ENCODE results near the gene ANKRD13D. TPM values are rescaled to one million over a fixed set of nuclear protein-coding genes. Genes with fewer than 3 reads are reported as not detected.

Gene ANKRD13D
- total RNA-seq, 1 experiment from 2014 or later: 79.6 TPM

DNA sequence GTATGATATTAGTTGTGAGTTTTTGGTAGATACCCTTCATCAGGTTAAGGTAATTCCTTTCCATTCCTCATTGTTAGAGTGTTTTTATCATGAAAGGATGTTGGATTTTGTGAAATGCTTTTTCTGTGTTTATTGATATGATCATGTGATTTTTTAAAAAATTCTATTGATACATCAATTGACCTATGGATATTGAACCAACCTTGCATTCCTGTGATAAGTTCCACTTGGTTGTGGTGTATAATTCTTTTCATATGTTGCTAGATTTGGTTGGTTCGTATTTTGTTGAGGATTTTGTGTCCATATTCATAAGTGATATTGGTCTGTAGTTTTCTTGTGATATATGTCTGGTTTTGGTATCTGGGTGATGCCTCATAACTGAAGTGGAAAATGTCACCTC is 6.7 kb downstream of the ANKRD13D start:
- H3K9me3 ChIP-seq (ENCODE audit: insufficient read depth, low read depth): peaks cover 8% of the 10 kb centered on the region
- H2AFZ ChIP-seq: no peak overlapping the region
- H3F3A ChIP-seq (ENCODE audit: insufficient read depth, low read depth): peaks cover 44% of the 10 kb centered on the region
- H3K36me3 ChIP-seq (ENCODE audit: low read depth): peaks cover 59% of the 10 kb centered on the region
- no peaks in the 10 kb centered on the region for H4K20me1 ChIP-seq (ENCODE audit: insufficient read depth)
- peaks cover 48% of the 10 kb centered on the region for H3K79me2 ChIP-seq (ENCODE audit: low read depth)
- DNase-seq: no peak
- H3K4me1 ChIP-seq (replicated peaks; ENCODE audit: insufficient read depth): peaks cover 30% of the 10 kb centered on the region
- H3K9me2 ChIP-seq (ENCODE audit: insufficient read depth): no peaks in the 10 kb centered on the region
- no peak overlapping the region for H3K27ac ChIP-seq
- POLR2A ChIA-PET (ENCODE audit: unreplicated experiment): no interaction called here
- H3K4me3 ChIP-seq: no peak overlapping the region
- H3K4me2 ChIP-seq: no peak overlapping the region
- CTCF ChIA-PET: no interaction called here
- no peak for TF ChIP-seq EZH2 (IDR thresholded peaks at IDR 0.05; ENCODE audit: low read depth)
- TF ChIP-seq, protein P1, sequence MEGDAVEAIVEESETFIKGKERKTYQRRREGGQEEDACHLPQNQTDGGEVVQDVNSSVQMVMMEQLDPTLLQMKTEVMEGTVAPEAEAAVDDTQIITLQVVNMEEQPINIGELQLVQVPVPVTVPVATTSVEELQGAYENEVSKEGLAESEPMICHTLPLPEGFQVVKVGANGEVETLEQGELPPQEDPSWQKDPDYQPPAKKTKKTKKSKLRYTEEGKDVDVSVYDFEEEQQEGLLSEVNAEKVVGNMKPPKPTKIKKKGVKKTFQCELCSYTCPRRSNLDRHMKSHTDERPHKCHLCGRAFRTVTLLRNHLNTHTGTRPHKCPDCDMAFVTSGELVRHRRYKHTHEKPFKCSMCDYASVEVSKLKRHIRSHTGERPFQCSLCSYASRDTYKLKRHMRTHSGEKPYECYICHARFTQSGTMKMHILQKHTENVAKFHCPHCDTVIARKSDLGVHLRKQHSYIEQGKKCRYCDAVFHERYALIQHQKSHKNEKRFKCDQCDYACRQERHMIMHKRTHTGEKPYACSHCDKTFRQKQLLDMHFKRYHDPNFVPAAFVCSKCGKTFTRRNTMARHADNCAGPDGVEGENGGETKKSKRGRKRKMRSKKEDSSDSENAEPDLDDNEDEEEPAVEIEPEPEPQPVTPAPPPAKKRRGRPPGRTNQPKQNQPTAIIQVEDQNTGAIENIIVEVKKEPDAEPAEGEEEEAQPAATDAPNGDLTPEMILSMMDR (conservative IDR thresholded peaks at IDR 0.05): no peak
- no peaks in the 10 kb centered on the region for H3K27me3 ChIP-seq (ENCODE audit: insufficient read depth, low read depth)
- BruUV-seq (replicated peaks): no TSS peak
- intact Hi-C loops (cut with micrococcal nuclease; ENCODE audit: unreplicated experiment): no loop called here

DNA sequence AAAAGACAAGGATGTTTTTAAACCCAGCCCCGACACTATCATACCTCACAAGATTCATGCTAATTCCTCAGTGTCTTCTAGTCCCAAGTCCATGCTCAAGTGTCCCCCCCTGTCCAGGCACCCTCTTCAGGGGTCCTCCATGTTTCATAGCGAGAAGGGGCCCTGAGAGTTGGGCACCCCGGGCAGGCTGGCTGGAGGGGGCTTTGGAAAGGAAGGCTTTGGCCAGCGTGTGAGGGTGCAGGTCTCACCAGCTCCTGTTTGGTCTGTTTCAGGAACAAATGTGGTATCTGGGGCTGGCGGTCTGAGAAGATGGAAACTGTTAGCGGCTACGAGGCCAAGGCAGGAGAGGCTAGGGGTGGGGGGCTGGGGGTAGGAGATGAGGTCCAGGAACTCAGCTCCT is 9.7 kb downstream of the ANKRD13D start:
- Histone ChIP-seq H3K4me2 (no peak overlapping the region), H3K4me3 (no peak overlapping the region), H3K36me3 (ENCODE audit: low read depth) (peaks cover 48% of the 10 kb centered on the region), H3K9me2 (ENCODE audit: insufficient read depth) (no peaks in the 10 kb centered on the region), H3K4me1 (replicated peaks; ENCODE audit: insufficient read depth) (peaks cover 21% of the 10 kb centered on the region), H3F3A (ENCODE audit: insufficient read depth, low read depth) (peaks cover 36% of the 10 kb centered on the region), H3K9me3 (ENCODE audit: insufficient read depth, low read depth) (peaks cover 8% of the 10 kb centered on the region), H3K27me3 (ENCODE audit: insufficient read depth, low read depth) (no peaks in the 10 kb centered on the region), H3K79me2 (ENCODE audit: low read depth) (peaks cover 33% of the 10 kb centered on the region), H2AFZ (no peak overlapping the region), H3K27ac (no peak overlapping the region), H4K20me1 (ENCODE audit: insufficient read depth) (no peaks in the 10 kb centered on the region)
- intact Hi-C loops (cut with micrococcal nuclease; ENCODE audit: unreplicated experiment): no loop called here
- POLR2A ChIA-PET (ENCODE audit: unreplicated experiment): no interaction called here
- DNase-seq: no peak
- TF ChIP-seq, protein P1 (conservative IDR thresholded peaks at IDR 0.05): no peak
- TF ChIP-seq EZH2 (IDR thresholded peaks at IDR 0.05; ENCODE audit: low read depth): no peak
- CTCF ChIA-PET: no interaction called here
- no TSS peak for BruUV-seq (replicated peaks)

DNA sequence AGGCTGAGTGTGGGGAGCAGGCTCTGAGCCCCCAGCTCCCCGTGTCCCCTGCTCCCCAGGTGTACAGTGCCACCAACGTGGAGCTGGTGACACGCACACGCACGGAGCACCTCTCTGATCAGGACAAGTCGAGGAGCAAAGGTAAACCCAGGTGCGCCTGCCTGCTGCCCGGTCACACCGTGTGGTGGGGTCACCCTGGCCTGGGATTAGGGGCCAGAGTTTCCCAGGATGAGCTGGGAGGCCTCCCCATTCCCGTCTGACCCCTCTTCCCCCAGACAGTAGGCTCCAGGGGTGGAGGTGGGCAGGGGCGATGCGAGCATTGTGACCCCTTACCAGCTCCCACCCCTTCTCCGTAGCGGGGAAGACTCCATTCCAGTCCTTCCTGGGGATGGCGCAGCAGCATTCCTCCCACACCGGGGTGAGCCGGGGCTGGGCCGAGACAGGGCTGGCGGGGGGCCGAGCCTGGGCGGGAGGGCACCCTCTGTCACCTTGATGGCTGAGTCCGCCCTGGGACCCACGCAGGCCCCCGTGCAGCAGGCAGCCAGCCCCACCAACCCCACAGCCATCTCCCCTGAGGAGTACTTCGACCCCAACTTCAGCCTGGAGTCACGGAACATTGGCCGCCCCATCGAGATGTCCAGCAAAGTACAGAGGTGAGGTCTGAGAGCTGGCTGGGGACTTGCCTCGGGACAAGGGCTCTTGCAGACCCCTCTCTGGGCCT is 10.5 kb downstream of the ANKRD13D start:
- H2AFZ ChIP-seq: no peak overlapping the region
- H3K36me3 ChIP-seq (ENCODE audit: low read depth): peaks cover 40% of the 10 kb centered on the region
- H3F3A ChIP-seq (ENCODE audit: insufficient read depth, low read depth): peaks cover 28% of the 10 kb centered on the region
- TF ChIP-seq, protein P1 (conservative IDR thresholded peaks at IDR 0.05): no peak
- no peak for TF ChIP-seq EZH2 (IDR thresholded peaks at IDR 0.05; ENCODE audit: low read depth)
- no peak overlapping the region for H3K4me3 ChIP-seq
- no peak overlapping the region for H3K27ac ChIP-seq
- H3K4me1 ChIP-seq (replicated peaks; ENCODE audit: insufficient read depth): peaks cover 20% of the 10 kb centered on the region
- ChIA-PET CTCF (no interaction called here), POLR2A (ENCODE audit: unreplicated experiment) (no interaction called here)
- no peaks in the 10 kb centered on the region for H4K20me1 ChIP-seq (ENCODE audit: insufficient read depth)
- no peaks in the 10 kb centered on the region for H3K27me3 ChIP-seq (ENCODE audit: insufficient read depth, low read depth)
- BruUV-seq (replicated peaks): no TSS peak
- intact Hi-C loops (cut with micrococcal nuclease; ENCODE audit: unreplicated experiment): no loop called here
- H3K4me2 ChIP-seq: no peak overlapping the region
- no peak for DNase-seq
- no peaks in the 10 kb centered on the region for H3K9me2 ChIP-seq (ENCODE audit: insufficient read depth)
- peaks cover 33% of the 10 kb centered on the region for H3K79me2 ChIP-seq (ENCODE audit: low read depth)
- H3K9me3 ChIP-seq (ENCODE audit: insufficient read depth, low read depth): peaks cover 8% of the 10 kb centered on the region

All from PC-9 (cell line).